Neural progenitor cell (in vitro differentiated cells): ENCODE results near the gene MPHOSPH10. TPM values are rescaled to one million over a fixed set of nuclear protein-coding genes. Genes with fewer than 3 reads are reported as not detected.
"Not testable (repeated sequence)": the region's sequence is repeated elsewhere in the genome, so short reads cannot be mapped to it uniquely, and the experiment has no call there.

Experiments
- DNase-seq: peaks from one replicate; pipeline ENCODE4 v3.0.0-alpha.2; 2016; ENCODE audit warnings: low spot score
- H2AFZ ChIP-seq: fragments of 200-600 bp; sonication (generic); replicated peaks from 2 replicates; pipeline ENCODE4 v1.6.1; 2016; ENCODE audit warnings: antibody characterized with exemption
- H3F3A ChIP-seq: fragments of 200-600 bp; sonication (generic); 2 replicates; pipeline ENCODE4 v1.6.1; 2016; ENCODE audit warnings: antibody characterized with exemption, low read depth
- H3K27ac ChIP-seq: fragments of 200-600 bp; sonication (generic); 2 replicates; pipeline ENCODE4 v1.5.1; 2016; ENCODE audit warnings: mild to moderate bottlenecking
- H3K27me3 ChIP-seq: fragments of 200-600 bp; sonication (generic); 2 replicates; pipeline ENCODE4 v1.6.1; 2016; ENCODE audit warnings: mild to moderate bottlenecking, moderate library complexity
- H3K36me3 ChIP-seq: fragments of 200-600 bp; sonication (generic); 2 replicates; pipeline ENCODE4 v1.5.1; 2016
- H3K4me1 ChIP-seq: fragments of 200-600 bp; sonication (generic); 2 replicates; pipeline ENCODE4 v1.6.1; 2016; ENCODE audit warnings: mixed run types
- H3K4me2 ChIP-seq: fragments of 200-600 bp; sonication (generic); 2 replicates; pipeline ENCODE4 v1.6.1; 2016
- H3K4me3 ChIP-seq: fragments of 200-600 bp; sonication (generic); 2 replicates; pipeline ENCODE4 v1.5.1; 2016
- H3K79me2 ChIP-seq: fragments of 200-600 bp; sonication (generic); 2 replicates; pipeline ENCODE4 v1.6.1; 2016; ENCODE audit warnings: low read depth
- H3K9ac ChIP-seq: fragments of 200-600 bp; sonication (generic); 2 replicates; pipeline ENCODE4 v1.6.1; 2016
- H3K9me3 ChIP-seq: fragments of 200-600 bp; sonication (generic); 2 replicates; pipeline ENCODE4 v1.5.1; 2016; ENCODE audit warnings: low read depth
- H4K20me1 ChIP-seq: fragments of 200-600 bp; sonication (generic); 2 replicates; pipeline ENCODE4 v1.6.1; 2016; ENCODE audit warnings: low read depth
- H3K27ac Mint-ChIP-seq: 3 replicates; pipeline ENCODE4 v1.8.0; 2021; ENCODE audit warnings: mixed read lengths
- H3K27me3 Mint-ChIP-seq: 2 replicates; pipeline ENCODE4 v1.8.0; 2022; ENCODE audit warnings: low read depth, mild to moderate bottlenecking, inconsistent platforms, moderate library complexity, mixed read lengths; ENCODE audit not compliant: insufficient read depth
- H3K36me3 Mint-ChIP-seq: 3 replicates; pipeline ENCODE4 v1.8.0; 2021; ENCODE audit warnings: mixed read lengths
- H3K4me1 Mint-ChIP-seq: 3 replicates; pipeline ENCODE4 v1.8.0; 2021; ENCODE audit warnings: mixed read lengths
- H3K4me3 Mint-ChIP-seq: 3 replicates; pipeline ENCODE4 v1.8.0; 2021; ENCODE audit warnings: mild to moderate bottlenecking, moderate library complexity, mixed read lengths
- H3K9me3 Mint-ChIP-seq: 3 replicates; pipeline ENCODE4 v1.8.0; 2020; ENCODE audit warnings: mixed read lengths
- CTCF ChIP-seq: fragments of 200-600 bp; sonication (generic); IDR thresholded peaks from 2 replicates; pipeline ENCODE4 v1.5.1; 2017; ENCODE audit warnings: antibody characterized with exemption, mild to moderate bottlenecking
- EZH2 ChIP-seq: fragments of 200-600 bp; sonication (generic); IDR thresholded peaks from 2 replicates; pipeline ENCODE4 v1.6.1; 2017; ENCODE audit warnings: antibody characterized with exemption, mild to moderate bottlenecking, moderate library complexity
- EZH2phosphoT487 ChIP-seq: fragments of 200-600 bp; sonication (generic); IDR thresholded peaks from 2 replicates; pipeline ENCODE4 v1.6.1; 2017; ENCODE audit warnings: antibody characterized with exemption
- total RNA-seq: library from RNA; depleted of rRNA; stranded (reverse); fragments of >200 nt; gene quantifications from 2 replicates; pipeline ENCODE4 v1.2.3, GENCODE V29; 2015; ENCODE audit warnings: low replicate concordance

The MPHOSPH10 gene
- total RNA-seq, 1 donor from 2014 or later = 29.6 TPM

- no peak overlapping the region for H2AFZ ChIP-seq
- no peak overlapping the region for H3K27ac Mint-ChIP-seq
- H3K9ac ChIP-seq = no peak overlapping the region
- no peak overlapping the region for H3K27ac ChIP-seq
- TF ChIP-seq EZH2phosphoT487 (no peak), CTCF (no peak), EZH2 (no peak)
- H3K9me3 Mint-ChIP-seq = no peaks in the 10 kb centered on the region
- H3K27me3 ChIP-seq = peaks cover 23% of the 10 kb centered on the region
- no peaks in the 10 kb centered on the region for H3K9me3 ChIP-seq
- no peaks in the 10 kb centered on the region for H3K79me2 ChIP-seq
- no peak for DNase-seq
- no peaks in the 10 kb centered on the region for H4K20me1 ChIP-seq
- H3K4me1 ChIP-seq = peaks cover 12% of the 10 kb centered on the region
- H3K4me3 ChIP-seq = no peak overlapping the region
- H3K36me3 Mint-ChIP-seq = no peaks in the 10 kb centered on the region
- H3K36me3 ChIP-seq = no peaks in the 10 kb centered on the region
- H3F3A ChIP-seq = peaks cover 11% of the 10 kb centered on the region
- no peak overlapping the region for H3K4me3 Mint-ChIP-seq
- H3K4me1 Mint-ChIP-seq = no peaks in the 10 kb centered on the region
- H3K4me2 ChIP-seq = no peak overlapping the region
- peaks cover 4% of the 10 kb centered on the region for H3K27me3 Mint-ChIP-seq
Observed at GRCh38 chr2:71181316-71181715, 50.9 kb downstream of the MPHOSPH10 start.

DNA sequence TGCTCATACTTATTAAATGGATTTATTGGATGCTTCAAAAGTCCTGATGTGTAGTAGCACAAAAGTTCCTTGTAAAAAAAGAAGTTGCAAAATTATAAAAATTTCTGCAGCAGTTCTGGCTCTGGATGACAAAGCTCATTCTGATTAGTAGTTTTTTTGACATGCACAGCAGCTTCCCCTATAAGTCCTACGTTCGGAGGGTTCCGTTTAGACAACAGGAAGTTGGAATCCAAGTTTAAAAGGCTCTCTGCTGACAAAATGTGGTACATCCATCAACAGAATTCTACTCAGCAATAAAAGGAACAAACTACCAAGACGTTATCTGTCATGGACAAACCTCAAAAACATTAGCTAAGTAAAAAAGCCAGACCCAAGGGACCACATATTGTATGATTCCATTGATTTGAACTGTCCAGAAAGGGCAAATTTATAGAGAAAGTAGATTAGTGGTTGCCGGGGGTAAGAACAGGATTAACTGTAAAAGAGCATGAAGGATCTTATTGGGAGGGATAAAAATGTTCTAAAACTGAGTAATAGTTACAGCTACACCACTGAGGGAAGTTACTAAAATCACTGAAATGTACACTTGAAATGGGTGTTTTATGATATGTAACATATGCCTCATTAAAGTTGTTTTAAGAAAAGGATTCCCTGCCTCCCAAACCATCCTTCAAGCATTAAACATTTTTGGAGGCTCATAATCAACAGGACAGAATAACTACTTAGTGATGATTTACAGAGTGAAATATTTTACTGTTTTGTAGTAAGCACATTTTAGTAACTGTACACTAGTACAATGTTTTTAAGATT lies 53.1 kb downstream of the MPHOSPH10 start:
- not testable (repeated sequence) for H3K4me2 ChIP-seq, H3K4me3 Mint-ChIP-seq, H3K4me1 Mint-ChIP-seq, H3K27ac ChIP-seq, H3K27me3 Mint-ChIP-seq, H4K20me1 ChIP-seq, H3K4me3 ChIP-seq, H3K4me1 ChIP-seq, H3K9me3 Mint-ChIP-seq, DNase-seq, H3F3A ChIP-seq, H3K36me3 ChIP-seq, H3K9me3 ChIP-seq, H3K27me3 ChIP-seq, H3K36me3 Mint-ChIP-seq, H3K79me2 ChIP-seq, H3K27ac Mint-ChIP-seq, H2AFZ ChIP-seq, H3K9ac ChIP-seq

GRCh38 chr2:71186973-71187372 lies 56.5 kb downstream of the MPHOSPH10 start:
- no peaks in the 10 kb centered on the region for H3K27me3 ChIP-seq
- Mint-ChIP-seq H3K9me3 (no peaks in the 10 kb centered on the region), H3K4me3 (no peak overlapping the region), H3K27ac (no peak overlapping the region), H3K27me3 (peaks cover 2% of the 10 kb centered on the region), H3K36me3 (peaks cover 2% of the 10 kb centered on the region), H3K4me1 (no peaks in the 10 kb centered on the region)
- no peaks in the 10 kb centered on the region for H3K9me3 ChIP-seq
- no peaks in the 10 kb centered on the region for H4K20me1 ChIP-seq
- no peaks in the 10 kb centered on the region for H3K79me2 ChIP-seq
- H3K27ac ChIP-seq = no peak overlapping the region
- H3K36me3 ChIP-seq = no peaks in the 10 kb centered on the region
- no peak overlapping the region for H3K9ac ChIP-seq
- no peak for DNase-seq
- no peaks in the 10 kb centered on the region for H3K4me1 ChIP-seq
- H2AFZ ChIP-seq = no peak overlapping the region
- H3K4me3 ChIP-seq = no peak overlapping the region
- H3F3A ChIP-seq = no peaks in the 10 kb centered on the region
- TF ChIP-seq EZH2 = no peak
- TF ChIP-seq CTCF = no peak
- no peak for TF ChIP-seq EZH2phosphoT487
- no peak overlapping the region for H3K4me2 ChIP-seq

- Histone ChIP-seq H3K4me3 (no peak overlapping the region), H2AFZ (no peak overlapping the region), H3K36me3 (no peaks in the 10 kb centered on the region), H4K20me1 (no peaks in the 10 kb centered on the region), H3K27me3 (no peaks in the 10 kb centered on the region), H3K9me3 (no peaks in the 10 kb centered on the region), H3K79me2 (no peaks in the 10 kb centered on the region), H3K27ac (no peak overlapping the region), H3F3A (no peaks in the 10 kb centered on the region), H3K4me1 (no peaks in the 10 kb centered on the region), H3K4me2 (no peak overlapping the region), H3K9ac (no peak overlapping the region)
- TF ChIP-seq EZH2phosphoT487 (no peak), CTCF (no peak), EZH2 (no peak)
- H3K36me3 Mint-ChIP-seq = peaks cover 2% of the 10 kb centered on the region
- H3K4me3 Mint-ChIP-seq = no peak overlapping the region
- peaks cover 2% of the 10 kb centered on the region for H3K27me3 Mint-ChIP-seq
- H3K4me1 Mint-ChIP-seq = no peaks in the 10 kb centered on the region
- DNase-seq = no peak
- H3K9me3 Mint-ChIP-seq = no peaks in the 10 kb centered on the region
- no peak overlapping the region for H3K27ac Mint-ChIP-seq
Observed at GRCh38 chr2:71187589-71187988, 57.2 kb downstream of the MPHOSPH10 start.
